ENCODE results near the gene ZMYM3.

DNA sequence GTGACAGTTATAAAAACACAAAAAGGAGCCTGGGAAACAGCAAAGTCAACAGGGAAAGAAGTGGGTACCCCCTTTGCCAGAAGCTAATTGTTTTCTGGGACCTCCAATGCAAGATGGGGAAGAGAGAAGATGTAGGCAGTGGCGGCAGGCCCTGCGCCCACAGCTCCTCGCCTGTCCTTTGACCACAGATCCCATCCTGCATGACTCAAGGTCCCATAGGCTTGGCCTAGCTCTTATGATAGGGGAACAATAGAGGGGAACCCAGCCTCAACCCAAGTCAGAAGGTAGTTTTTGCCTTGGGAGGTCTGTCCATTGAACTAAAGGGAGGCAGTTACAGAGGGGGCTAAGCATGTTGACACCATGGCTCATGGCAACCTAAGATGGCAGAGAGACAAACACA is 14.2 kb downstream of the ZMYM3 start:
- no peak for TF ChIP-seq ZNF274 (IDR thresholded peaks at IDR 0.05; ENCODE audit: low read depth, low read length)
- TF ChIP-seq YY1 (IDR thresholded peaks at IDR 0.05; ENCODE audit: insufficient read depth, insufficient read length): no peak
- TF ChIP-seq SUZ12 (IDR thresholded peaks at IDR 0.05; ENCODE audit: extremely low read depth, insufficient read depth, insufficient read length): no peak

Data from NT2/D1 (cell line).